Activated CD8-positive, alpha-beta memory T cell treated with anti-CD3 and anti-CD28 coated beads for 4 hours (primary cell): Measurements from ENCODE around the gene HLA-DQB1.

Experiments
- DNase-seq, 2 donors: peaks; one replicate each; pipeline ENCODE4 v3.0.0-alpha.2; 2020; ENCODE audit warnings: low read depth in 2 of 2

Gene HLA-DQB1

DNA sequence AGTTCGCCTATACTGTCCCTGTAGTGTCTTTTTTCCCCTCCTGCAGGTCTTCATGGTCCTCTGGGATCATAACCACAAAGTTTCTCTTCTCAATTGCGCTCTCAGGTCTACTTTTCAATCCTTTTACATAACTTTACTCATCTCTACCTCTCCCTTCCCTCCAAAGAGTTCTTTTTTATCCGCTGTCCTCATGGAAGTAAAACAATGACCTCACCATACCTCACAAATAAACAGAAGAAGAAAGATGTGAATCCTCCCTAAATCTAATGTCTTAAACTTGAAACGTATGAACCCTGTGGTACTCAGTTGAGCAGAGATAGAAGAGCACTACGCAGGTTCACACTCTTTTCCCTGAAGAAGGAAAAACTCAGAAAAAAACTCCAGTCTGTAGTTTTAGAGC is 41.3 kb downstream of the HLA-DQB1 start:
- no peak for DNase-seq

DNA sequence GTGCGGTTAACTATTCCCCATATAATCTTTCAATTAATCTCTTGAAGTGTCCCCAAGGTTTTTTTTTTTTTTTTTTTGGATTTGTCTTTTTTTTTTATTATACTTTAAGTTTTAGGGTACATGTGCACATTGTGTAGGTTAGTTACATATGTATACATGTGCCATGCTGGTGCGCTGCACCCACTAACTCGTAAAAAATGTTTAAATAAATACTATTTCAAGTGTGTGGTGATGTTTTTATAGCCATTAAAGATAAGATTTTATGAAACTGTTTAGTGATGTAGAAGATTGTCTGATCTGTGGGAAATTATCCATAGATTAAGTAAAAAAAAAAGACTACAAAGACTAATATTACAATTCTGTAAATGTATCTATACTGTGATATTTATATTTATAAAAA is 41.9 kb downstream of the HLA-DQB1 start:
- DNase-seq, result no peak

DNA sequence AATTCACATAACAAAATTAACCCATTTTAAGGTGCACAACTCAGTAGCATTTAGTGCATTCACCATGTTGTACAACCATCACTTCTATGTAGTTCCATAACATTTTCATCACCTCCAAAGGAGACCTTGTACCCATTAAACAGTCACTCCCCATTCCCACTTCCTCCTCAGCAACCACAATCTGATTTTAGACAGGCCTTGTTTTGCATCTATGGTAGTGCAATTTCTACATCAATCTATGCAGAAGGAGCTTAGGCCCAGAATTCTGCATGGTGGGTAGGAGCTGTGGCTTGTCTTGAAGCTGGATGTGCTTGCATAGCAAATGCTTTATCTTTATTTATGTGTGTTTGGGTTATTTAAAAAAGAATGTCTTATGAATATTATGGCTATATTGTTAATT is 42.8 kb downstream of the HLA-DQB1 start:
- DNase-seq, result no peak

DNA sequence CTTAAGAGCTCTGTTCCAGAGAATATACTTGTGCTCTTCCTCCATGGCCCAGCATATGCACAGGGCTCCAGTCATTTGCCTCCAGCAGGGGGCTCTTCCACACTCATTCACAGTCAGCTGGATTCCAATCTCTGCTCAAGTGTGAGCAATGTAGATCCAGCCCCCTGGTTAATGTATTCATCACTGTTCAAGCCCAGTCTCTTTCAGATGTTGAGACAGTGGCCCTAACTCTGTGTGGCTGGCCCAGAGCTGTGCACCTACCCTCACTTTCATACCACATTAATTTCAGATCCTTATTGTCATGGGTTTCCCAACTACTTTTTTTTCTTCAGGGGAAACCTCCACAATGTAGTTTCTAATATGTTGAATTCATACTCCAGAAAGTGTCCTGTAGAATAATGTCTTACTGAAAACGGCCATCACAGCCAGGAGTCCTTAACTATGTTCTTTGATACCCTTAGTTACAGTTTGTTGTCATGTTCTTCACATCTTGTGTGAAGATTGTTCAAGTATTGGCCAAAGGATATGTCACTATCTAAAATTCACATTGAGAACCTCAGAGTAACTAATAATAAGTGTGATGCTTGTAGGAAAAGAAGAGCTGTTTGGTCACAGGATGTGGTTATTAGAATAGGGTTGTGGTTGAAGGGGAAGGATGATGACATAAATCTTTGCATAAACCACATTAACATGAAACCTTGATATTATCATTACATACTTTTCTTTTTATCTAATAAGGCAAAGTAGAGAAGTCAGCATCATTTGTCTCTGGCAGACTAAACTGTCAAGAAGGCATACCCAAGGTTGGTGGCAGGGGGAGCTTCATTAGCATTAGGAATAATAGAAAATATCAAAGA is 43.7 kb downstream of the HLA-DQB1 start:
- peak in 1 of 2 donors; percentile 20 for DNase-seq

DNA sequence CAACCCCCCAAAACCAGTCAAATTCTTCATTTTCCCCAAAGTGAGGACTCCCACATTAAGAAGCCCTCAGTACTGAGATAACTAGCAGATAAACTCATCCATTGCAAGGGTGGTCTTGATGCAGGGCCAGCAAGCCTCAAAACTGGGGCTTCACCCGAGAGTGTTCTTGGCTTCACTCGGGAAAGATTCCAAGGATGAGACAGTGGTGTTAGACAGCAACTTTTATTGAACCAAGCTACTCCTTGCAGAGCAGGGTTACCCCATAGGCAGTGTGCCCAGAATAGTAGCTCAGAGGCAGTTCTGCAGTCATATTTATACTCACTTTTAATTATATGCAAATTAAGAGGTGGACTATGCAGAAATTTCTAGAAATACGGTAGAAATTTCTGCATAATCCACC is 45.1 kb downstream of the HLA-DQB1 start:
- DNase-seq, result no peak

DNA sequence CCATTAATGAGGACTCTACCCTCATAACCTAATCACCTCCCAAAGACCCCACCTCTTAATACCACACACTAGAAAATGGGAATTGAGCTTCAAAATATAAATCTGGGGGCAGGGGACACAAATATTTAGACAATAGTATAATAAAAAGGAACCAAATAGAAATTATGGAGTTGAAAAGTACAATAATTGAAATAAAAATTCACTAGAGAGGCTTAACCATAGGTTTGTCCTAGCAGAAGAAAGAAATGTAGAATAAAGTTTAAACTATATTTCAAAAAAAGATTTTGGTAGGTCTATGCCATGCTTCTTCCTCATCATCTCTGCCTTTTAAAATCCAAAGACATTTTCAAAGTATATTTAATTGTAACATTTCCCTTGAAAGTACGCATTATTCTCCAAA is 48.7 kb downstream of the HLA-DQB1 start:
- DNase-seq, result no peak

DNA sequence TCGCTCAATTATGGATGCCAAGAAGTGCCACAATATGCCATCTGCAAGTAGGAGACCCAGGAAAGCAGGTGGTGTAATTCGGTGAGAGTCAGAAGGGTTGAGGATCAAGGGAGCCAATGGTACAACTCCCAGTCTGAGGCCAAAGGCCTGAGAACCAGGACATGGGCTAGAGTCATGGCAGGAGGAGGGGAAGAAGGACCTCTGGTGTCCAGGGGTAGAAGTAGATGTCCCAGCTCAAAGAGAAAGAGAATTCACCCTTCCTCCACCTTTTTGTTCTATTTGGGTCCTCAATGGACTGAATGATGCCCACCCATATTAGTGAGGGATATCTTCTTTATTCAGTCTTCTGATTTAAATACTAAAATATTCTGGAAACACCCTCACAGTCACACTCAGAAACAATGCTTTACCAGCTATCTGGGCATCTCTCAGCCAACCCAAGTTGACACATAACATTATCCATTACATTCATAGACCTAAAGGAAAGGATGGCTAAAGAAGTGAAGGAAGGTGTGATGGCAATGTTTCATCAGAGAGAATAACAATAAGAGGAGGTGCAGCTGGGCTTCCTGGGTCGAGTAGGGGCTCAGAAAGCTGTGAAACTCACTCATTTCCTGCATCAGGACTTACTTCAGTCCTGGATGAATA is 50.4 kb downstream of the HLA-DQB1 start:
- DNase-seq, result no peak

DNA sequence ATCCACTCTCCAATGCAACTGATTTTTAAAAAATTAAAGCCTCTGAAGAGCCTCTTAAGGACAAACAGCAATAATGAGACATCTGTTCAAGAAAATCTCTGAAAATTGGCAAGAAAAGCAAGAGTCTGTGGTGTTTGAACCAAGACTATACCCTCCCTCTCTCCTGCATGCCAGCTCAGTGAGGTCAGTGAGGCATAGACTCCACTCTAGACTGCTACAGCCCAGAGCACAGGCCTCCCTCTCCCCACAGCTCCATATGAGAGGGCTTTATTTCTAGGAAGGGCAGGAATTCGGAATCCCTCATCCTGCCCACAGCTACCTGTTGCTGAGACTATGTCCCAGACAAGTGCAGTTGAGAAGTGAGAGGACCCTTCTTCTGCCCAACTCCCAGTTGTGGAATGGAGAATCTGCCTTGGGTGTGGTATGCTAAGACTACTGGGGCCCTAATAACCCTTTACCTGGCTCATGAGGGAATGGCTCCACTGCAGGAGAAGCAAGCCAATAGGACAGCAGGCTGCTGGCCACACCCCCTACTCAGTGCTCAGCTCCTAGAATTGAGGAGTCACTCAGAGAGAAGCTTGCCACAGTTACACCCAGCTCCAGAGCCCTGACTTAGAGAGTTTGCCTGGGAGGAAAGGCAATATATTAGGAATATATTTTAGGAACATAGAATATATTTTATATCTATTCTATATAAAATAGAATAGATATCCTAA is 51.9 kb downstream of the HLA-DQB1 start:
- DNase-seq, result no peak

DNA sequence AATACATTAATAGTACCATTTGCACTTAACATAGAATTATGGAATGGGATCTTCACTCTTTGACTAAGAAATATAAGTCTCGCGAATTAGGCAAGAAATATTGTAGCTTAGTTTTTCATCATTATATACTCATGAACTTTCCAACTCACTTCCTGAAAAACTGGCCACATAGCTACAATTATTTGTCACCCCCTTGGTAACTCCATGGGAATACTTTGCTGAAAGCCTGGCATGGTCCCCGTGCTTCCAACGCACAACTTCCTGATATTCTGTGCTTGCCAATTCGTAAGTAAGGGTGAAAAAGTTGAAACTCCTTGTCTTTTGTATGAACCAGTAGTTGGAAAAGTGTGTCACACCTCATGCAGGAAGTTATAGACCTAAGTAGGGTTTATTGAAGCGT is 53.0 kb downstream of the HLA-DQB1 start:
- DNase-seq, result no peak

DNA sequence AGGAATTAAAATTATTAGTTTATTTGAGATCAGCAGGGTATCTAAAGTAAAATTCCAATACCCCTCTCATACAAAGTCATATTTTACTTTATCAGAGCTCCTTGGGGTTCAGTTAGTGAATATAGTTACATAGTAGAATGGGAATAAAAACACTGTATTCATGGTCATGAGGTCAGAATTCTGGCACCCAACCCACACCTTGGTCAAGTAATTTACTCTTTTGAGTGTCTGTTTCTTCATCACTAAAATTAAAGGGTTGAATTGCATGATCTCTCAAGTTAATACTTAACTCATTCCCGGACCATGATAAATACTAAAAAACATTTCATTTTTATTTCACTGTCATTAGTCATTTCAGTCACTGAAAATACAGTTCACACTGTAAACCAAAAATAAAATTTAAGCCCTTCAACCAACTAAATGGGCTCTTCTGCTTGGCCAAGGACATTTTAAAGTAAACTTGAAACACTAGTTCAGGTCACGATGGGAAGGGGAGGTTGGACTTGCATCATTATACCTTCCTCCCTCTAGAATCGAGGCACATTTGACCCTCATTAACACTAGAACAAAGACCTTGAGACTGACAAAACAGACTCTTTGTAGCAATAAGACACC is 55.7 kb downstream of the HLA-DQB1 start:
- no peak for DNase-seq

DNA sequence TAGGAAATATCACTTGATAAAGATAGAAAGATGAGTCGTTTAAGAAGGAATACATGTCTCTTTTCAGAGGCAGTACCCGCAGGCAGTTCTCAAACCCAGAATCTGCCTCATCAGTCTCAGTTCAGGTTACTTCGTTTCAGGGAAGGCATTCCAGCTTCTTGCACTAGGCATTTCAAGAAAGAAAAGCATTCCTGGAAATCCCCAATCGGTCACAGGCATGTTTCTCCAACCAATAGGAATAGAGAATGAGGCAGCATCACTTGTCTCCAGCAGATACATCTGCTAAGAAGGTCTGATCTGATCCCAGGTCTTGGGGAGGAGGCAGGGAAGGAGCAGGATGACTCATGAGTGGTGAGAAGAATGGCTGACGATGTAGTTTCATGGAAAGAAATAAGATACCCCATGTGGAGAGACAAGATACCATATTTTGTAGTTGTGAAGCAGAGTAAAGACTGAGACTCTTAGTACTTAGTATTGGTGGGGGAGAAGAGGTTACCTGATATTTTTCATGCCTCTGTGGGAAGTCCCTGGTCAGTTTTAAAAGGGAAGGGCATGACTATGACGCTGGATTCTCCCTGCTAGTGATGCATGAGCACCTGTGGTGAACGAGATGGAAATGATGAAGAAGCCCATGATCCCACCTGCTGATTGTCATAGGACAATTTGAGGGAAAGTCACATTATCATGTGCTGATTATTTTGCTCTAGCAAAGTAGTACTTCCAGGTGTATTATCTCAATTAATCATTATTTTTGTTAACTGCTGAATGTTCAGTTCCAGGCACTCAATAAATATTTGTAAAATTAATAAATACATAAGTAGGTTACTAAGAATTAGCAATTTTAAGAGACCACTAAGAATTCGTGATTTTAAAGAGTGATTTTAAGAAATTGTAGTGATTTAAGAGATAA is 56.5 kb downstream of the HLA-DQB1 start:
- peak in 1 of 2 donors; percentile 32 for DNase-seq
